ENCODE measurements around the gene NT5C1B. TPM values are rescaled to one million over a fixed set of nuclear protein-coding genes. Genes with fewer than 3 reads are reported as not detected.

NT5C1B gene
- total and polyA plus RNA-seq, 10 of the 15 experiments (the other 5 are each of a cell fraction or from before 2014, with no cell fraction given): 0.40 to 0.44 TPM; not detected in 8

DNA sequence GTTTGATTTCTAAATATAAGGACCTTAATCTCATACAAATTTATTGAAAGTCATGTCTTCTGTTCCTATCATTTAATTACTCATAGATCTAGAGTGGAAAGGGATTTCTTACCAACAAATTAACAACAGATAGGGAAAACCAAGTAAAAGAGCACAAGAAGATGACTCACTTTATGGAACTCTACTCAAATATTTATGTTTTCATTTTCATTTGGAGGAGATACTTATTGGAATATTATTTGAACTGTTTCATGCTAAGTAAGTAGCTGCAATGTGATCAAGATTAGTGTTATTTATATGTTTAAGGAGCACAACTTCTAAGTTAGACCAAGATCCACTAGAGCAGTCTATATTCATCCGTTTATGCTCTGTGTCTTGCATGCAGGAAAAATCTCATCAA lies 1.3 kb downstream of the NT5C1B start (continued):
- TF ChIP-seq ZNF592 (IDR thresholded peaks at IDR 0.05) (no peak), PAX5 (IDR thresholded peaks at IDR 0.05; ENCODE audit: borderline replicate concordance, low read depth, low read length) (no peak), TCF7 (IDR thresholded peaks at IDR 0.05; ENCODE audit: borderline replicate concordance) (no peak), CHD2 (IDR thresholded peaks at IDR 0.05; ENCODE audit: borderline replicate concordance, low read depth, low read length) (no peak)

GRCh38 chr2:18585526-18585925 lies 3.8 kb downstream of the NT5C1B start:
- Histone ChIP-seq H2AFZ (ENCODE audit: control insufficient read depth, low read depth, low read length) (no peak overlapping the region), H3K9ac (ENCODE audit: control insufficient read depth, insufficient read depth, low read length) (no peak overlapping the region), H3K79me2 (ENCODE audit: control insufficient read depth, insufficient read depth, low read length) (no peaks in the 10 kb centered on the region), H3K4me2 (ENCODE audit: control insufficient read depth, insufficient read depth) (no peak overlapping the region), H3K9me3 (replicated peaks; ENCODE audit: control insufficient read depth, insufficient read depth, low read length) (no peaks in the 10 kb centered on the region), H3K36me3 (ENCODE audit: control insufficient read depth in 2 of 2, insufficient read depth in 2 of 2, low read length in 1 of 2) (no peaks in the 10 kb centered on the region), H3K27me3 (replicated peaks in 1 of 2; ENCODE audit: control insufficient read depth in 2 of 2, insufficient read depth in 2 of 2, low read length in 1 of 2) (no peaks in the 10 kb centered on the region), H3K27ac (ENCODE audit: control insufficient read depth, insufficient read depth) (no peak overlapping the region), H3K4me1 (ENCODE audit: control insufficient read depth, insufficient read depth, low read length) (no peaks in the 10 kb centered on the region), H4K20me1 (ENCODE audit: control insufficient read depth, insufficient read depth) (no peaks in the 10 kb centered on the region), H3K4me3 (no peak overlapping the region)
- ChIA-PET SMC1A (ENCODE audit: uncharacterized antibody, unreplicated experiment) (interaction anchor here (0.6 kb wide), 1 partner anchor 1333 kb away, joined by 3 read pairs; no protein-coding TSS in a partner anchor), POLR2A (no interaction called here), CTCF (no interaction called here), RAD21 (ENCODE audit: unreplicated experiment) (no interaction called here)
- intact Hi-C loops (cut with micrococcal nuclease; ENCODE audit: unreplicated experiment): no loop called here
- no TSS peak for BruUV-seq (replicated peaks)
- DNase-seq (ENCODE audit: low read depth, low spot score): no peak
- ATAC-seq: no peak
- 78% methylated on average over 3 of the region's 3 CpGs for whole genome bisulfite sequencing (ENCODE audit: insufficient coverage, insufficient replicate concordance, low lambda C conversion rate, missing lambda C conversion rate)
- in situ Hi-C loops (cut with MboI): no loop called here
- no peak for FAIRE-seq
- no peak for TF ChIP-seq SUPT20H (IDR thresholded peaks at IDR 0.05; ENCODE audit: borderline replicate concordance, control insufficient read depth, low read depth, low read length)
- TF ChIP-seq, protein P1, sequence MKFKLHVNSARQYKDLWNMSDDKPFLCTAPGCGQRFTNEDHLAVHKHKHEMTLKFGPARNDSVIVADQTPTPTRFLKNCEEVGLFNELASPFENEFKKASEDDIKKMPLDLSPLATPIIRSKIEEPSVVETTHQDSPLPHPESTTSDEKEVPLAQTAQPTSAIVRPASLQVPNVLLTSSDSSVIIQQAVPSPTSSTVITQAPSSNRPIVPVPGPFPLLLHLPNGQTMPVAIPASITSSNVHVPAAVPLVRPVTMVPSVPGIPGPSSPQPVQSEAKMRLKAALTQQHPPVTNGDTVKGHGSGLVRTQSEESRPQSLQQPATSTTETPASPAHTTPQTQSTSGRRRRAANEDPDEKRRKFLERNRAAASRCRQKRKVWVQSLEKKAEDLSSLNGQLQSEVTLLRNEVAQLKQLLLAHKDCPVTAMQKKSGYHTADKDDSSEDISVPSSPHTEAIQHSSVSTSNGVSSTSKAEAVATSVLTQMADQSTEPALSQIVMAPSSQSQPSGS (IDR thresholded peaks at IDR 0.05; ENCODE audit: low read length): no peak
- no peak for TF ChIP-seq NKRF (conservative IDR thresholded peaks at IDR 0.05)
- no peak for TF ChIP-seq CHD1 (IDR thresholded peaks at IDR 0.05; ENCODE audit: low read depth, low read length)
- TF ChIP-seq SKIL (IDR thresholded peaks at IDR 0.05; ENCODE audit: low read depth, poor library complexity, severe bottlenecking): no peak

Measured in GM12878 (cell line).